Midbrain (tissue), 1 donor: ENCODE measurements around the gene C21orf58.
"Not testable (repeated sequence)": the region's sequence is repeated elsewhere in the genome, so short reads cannot be mapped to it uniquely, and the experiment has no call there.

Experiments used
- DNase-seq: peaks from one replicate; lab custom pipeline; 2025; lab: John Stamatoyannopoulos, UW

Gene C21orf58

DNA sequence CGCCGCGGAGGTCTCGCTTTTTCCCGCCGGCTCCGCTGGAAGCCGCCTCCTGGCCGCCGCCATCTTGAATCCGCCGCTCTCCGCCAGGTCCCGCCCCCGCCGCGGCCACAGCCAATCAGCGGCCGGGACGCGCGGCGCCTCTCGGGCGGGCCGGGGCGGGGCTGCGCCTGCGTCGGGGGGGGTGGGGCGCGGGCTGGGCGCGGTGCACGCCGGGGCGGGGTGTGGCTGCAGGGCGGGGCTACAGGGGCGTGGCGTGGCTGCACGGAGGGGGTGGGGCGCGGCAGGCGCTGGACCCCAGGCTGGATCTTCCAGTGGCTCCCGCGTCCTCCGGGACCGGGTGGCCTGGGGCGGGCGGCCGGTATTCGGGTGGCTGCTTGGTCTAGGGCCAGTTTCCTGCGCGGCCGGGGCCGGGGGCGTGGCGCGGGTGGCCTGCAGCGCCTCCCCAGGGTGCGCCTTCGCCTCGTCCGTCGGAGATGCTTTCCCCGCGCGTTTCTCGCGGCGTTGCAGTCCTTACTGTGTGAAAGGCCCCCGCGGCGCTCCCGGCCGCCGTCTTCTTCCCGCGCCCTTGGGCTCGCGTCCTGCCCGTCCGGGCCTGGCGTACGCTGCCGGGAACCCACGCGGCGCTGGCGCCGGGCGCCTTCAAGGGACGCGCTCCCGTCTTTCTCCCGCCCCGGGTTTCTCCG is 861 bp upstream of the C21orf58 start:
- DNase-seq, result peak; percentile 89

DNA sequence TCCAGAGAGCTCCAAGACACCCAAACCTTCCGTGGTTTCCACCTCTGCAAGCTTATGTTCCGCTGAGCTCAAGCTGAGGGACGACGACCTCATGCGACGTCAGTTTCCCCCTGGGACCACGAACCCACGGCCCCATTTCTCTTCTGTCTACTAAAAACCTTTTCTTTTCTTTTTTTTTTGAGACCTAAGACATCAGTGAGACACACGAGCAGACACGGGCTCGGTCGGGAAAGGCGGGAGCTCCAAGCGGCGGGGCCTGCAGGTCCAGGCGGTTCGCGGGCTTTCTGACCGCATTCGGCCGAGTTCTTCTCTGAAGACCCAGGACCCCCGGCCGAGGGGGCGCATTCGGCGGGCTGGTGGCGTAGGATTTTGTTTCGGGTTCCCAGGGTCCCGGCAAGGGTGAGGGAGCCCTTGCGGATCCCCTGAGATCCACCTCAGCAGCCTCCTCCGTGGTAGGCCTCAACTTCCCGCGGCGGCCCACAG is 402 bp downstream of the C21orf58 start:
- no peak for DNase-seq

DNA sequence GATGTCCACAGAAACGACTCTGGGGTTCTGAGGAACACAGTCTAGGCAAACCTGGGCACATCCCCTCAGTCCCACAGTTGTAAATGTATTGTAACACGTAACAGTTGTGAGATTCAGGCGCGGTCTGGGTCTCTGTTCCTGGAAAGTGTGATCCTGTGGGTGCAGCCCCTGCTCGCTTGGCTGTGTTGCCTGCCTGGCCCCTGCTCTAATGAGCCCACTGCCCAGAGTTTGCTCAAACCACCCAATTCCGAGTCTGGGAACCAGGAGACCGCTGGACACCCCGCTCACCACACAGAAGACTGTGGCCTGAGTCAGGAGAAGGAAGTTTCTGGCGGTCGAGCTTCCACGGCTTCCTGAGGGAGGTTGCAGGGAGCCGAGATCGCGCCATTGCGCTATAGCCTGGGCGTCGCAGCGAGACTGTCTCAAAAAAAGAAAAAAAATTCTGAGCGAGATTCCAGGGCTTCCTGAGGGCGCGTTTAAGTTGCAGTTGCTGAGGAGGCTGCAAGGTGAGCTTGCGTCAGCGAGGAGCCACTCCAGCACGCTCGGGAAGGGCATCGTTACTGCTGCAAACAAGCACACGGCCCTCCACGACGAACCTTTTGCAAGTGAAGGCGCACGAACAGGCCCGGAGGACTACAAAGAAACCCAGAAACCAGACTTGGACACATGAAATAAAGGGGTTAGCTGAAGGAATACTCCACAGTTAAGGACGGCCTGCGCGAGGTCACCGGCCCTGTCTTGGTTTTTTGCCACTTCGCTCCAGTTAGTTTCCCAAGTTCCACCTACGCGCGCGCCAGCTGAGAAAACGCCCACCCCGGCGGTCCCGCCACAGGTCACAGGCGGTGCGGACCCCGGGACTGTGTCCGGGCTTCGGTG is 1.1 kb downstream of the C21orf58 start:
- DNase-seq, result no peak

DNA sequence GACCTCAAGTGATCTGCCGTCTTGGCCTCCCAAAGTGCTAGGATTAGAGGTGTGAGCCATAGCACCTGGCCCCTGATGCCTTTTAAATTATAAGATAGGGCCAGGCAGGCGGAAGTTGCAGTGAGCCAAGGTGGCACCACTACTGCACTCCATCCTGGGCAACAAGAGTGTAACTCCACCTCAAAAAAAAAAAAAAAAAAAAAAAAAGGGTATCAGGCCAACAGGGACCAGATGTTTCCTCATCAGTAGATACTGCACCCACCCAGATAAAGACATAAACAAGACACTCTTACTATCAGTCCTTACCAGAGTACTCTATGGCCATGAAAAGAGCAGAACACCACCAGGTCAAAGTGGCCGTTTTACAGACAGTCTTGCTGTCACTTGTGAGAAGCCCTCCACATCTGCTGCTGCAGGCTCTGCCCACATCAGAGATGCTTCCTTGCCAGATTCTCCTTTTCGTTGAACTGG is 3.3 kb downstream of the C21orf58 start:
- DNase-seq, result no peak

DNA sequence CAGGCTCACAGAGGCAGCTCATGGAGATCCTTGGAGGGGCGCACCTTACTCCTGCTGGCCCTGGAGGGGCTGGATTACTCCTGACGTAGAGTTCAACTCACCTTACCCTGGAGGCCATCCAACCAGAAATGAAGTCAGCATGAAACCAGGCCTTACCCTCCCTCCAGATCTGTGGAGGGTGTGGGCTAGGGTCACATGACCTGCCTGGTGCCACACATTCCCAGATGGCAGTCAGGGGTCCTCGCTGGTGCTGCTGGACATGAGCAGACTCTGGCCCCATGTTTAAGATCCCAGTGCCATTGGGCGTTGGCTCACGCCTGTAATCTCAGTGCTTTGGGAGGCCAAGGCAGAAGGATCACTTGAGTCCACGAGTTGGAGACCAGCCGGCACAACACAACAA is 4.5 kb downstream of the C21orf58 start:
- no peak for DNase-seq

DNA sequence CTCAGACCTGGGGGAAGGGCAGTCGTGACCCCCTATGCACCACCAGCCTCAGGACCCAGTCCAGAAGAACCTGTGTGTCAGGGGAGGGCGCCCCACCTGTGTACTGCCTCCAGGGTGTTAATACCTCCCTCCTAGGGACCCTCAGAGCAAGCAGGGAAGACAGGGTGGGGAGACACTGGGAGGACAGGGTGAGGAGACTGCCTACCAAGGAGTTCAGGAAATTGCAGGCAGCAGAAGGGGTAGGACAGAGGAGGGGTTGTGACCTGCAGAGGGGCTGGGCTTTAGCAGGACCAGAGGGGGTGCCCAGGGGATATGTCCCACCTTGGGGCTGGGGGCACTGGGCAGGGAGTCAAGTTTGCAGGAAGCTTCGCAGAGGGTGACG is 5.2 kb downstream of the C21orf58 start:
- no peak for DNase-seq

DNA sequence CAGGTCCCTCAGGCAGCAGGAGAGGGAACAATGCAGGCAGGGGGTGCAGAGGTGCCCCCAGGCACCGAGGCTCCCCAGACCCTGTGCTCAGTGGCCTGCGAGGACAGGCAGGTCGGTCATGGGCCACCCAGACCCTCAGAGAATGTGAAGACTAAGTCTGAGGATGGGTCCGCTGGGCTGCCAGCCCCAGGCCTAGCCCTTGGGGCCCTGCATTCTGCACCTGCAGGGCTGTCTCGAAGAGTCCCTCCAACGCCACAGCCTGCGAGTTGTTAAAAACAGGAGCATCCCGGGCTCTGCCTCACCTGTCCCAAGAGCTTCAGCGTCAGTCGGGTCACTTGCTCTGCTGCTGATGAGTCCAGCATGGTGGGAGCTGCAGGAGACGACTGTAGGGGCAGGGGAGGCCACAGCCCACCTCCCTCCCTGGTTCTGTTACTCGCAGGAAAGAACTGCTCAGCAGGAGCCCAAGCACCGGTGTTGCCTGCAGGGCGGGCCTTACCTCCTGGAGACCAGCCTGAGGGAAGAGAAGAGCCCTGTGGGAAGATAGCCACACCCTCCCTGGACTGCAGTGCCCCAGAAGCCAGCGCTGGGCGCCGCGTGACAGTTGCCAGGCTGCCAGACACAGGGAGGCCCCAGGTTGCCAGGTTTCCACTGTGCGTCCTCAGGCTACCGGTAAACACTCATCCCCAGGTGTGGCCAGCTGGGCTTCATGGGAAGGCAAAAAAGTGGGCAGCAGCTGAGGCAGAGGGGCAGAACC is 5.8 kb downstream of the C21orf58 start:
- no peak for DNase-seq

DNA sequence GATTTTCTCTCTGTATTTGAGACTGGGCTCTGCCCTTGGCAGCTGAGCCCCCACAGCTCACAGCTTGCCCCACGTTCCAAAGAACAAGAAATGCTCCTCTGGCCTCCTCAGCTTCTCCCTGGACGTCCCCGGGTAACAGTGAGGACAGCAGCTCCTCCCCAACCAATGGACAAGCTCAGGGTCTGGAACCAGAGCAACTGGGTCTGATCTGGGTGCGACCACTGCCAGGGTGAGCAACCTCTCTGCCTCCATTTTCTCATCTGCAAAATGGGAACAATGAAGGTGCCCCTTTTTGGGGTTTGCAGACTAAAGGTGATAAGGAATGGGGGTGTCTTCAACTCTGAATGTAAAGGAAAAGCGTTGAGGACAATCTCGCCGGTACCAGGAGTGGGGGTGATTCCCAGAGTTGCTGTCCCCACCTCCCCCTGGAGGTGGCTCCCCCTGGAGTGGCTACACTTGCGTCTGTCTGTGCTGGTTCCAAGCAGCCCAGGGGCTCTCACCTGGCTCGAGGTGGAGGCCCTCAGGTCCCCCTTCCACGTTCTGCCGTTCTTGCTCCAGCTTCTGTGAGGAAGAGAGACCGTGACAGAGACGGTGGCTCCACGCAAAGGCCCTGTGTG is 6.9 kb downstream of the C21orf58 start:
- DNase-seq, result no peak

DNA sequence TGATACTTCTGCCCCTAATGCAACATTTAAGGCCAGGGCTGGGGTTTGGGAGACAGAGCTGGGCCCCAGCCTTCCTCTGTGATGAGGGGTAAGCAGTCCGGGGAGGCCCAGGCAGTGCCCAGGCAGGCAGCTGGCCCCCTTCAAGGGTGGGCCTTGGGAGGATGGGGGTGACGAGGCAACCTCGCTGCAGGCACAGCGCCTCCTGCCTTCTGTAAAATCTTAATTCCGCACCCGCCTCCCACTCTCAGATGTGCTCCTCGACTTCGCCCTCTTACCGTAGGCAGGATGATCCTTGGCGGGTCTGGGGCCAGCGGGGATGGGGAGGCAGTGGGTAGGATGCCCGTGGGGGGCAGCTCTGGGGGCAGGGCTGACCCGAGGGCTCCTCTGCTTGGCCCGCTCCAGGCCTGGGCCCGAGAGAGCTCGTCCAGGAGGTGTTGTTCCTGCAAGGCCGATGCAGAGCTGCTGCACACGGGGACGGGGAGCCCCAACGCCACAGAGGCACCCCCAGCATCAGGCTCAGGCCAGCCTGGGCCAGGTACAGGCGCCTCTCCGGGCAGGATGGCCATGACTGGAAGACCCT is 9.1 kb downstream of the C21orf58 start:
- no peak for DNase-seq

DNA sequence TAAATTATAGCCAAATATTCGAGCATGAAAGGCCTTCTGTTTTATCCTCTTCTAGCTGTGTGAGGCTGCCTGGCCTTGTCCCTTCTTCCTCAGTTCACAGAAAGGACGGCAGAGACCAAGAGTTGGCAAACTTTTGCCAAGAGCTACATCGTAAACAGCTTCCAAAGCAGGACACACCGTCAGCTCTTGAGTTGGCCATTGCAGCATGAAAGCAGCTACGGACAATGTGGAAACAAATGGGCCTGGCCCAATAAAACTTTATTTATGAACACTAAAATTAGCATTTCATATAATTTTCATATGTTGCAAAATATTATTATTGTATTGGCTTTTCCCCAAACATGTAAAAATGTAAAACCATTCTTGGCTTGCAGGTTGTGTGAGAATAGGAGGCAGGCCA is 10.7 kb downstream of the C21orf58 start:
- no peak for DNase-seq

DNA sequence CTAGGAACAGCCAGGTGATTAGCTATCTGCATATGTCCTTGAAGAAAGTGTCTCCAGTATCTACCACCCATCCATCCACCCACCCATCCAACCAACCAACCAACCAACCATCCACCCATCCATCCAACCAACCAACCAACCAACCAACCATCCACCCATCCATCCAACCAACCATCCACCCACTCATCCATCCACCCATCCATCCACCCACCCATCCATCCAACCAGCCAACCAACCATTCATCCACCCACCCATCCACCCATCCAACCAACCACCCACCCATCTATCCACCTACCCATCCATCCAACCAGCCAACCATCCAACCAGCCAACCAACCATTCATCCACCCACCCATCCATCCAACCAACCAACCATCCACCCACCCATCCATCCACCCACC is 12.1 kb downstream of the C21orf58 start:
- no peak for DNase-seq

DNA sequence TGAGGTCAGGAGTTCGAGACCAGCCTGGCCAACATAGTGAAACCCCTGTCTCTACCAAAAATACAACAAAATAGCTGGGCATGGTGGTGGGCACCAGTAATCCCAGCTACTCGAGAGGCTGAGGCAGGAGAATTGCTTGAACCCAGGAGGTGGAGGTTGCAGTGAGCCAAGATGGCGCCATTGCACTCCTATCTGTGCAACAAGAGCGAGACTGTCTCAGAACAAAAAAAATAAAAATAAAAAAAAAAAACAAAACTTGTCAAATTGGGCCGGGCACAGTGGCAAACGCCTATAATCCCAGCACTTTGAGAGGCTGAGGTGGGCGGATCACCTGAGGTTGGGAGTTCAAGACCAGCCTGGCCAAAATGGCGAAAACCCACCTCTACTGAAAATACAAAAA is 13.4 kb downstream of the C21orf58 start:
- not testable (repeated sequence) for DNase-seq

DNA sequence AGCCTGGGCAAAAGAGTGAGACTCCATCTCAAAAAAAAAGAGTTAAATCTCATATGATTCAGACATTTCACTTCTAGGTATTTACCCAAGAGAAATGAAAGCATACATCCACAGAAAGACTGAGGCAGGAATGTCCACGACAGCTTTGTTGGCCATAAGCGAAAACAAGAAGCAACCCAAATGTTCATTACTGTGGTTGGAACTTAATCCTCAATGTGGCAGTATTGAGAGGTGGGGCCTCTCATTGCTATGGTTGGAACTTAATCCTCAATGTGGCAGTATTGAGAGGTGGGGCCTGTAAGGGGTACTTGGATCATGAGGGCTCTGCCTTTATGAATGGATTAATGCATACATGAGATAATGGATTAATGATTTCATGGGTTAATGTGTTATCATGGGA is 15.2 kb downstream of the C21orf58 start:
- no peak for DNase-seq

DNA sequence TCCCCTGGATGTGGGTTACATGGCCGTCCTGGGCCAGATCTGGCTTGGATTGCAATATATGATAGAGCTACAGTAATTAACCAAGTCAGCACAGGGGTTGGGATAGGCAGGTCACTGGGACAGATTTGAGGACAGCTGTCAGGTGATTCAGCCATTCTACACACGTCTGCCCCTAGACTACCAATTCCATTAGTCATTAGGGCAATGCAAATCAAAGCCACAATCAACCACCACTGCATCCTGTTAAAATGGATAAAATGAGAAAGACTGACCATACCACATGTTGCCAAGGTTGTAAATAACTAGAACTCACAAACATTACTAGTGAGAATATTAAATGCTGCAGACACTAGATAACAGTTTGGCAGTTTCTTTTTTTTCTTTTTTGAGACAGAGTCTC is 16.0 kb downstream of the C21orf58 start:
- no peak for DNase-seq

DNA sequence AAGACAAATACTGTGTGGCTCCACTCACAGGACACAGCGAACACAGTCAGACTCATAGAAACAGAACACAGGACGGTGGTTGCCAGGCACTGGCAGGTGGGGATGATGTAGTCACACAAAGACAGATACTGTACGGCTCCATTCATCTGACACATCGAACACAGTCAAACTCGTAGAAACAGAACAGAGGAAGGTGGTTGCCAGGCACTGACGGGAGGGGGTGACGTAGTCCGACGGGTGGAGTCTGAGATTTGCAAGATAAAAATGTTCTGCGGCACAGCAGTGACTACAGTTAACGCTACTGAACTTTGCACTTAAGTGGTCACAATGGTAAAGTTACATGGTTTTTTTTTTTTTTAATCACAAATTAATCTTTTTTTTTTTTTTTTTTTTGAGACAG is 18.7 kb downstream of the C21orf58 start:
- DNase-seq, result no peak

DNA sequence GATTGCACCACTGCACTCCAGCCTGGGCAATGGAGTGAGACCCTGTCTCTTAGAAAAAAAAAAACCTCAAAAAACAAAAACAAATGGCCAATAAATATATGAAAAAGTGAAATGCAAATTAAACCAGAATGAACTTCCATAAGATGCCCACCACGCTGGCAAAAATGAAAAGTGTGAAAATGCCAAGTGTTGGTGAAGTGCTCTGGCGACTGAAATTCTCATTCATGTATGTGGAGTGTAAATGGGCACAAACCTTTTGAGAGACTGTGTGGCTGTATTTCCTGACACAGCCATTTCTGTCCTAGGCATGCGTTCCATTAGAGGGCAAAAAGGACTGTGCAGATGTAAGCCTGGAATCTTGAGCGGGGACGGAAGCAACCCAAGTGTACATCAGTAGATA is 19.2 kb downstream of the C21orf58 start:
- no peak for DNase-seq

DNA sequence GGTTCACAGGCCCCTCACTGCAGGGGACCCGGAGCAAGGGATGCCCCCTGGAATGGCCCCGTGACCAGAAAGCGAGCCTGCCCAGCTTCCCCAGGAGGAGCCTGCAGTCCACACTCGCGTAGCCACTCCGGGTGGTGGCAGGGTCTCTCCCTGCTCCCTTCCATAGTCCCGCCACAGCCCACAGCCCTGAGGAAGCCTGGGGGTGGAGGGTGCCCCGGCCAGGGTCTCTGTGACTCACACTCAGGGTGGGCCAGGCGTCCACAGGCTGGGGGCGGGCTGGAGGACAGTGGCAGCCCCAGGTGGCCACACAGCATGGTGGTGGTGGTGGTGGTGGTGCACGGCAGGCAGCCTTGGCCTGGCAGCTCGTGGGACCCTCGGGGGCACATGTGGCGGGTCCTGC is 21.9 kb downstream of the C21orf58 start:
- DNase-seq, result no peak

DNA sequence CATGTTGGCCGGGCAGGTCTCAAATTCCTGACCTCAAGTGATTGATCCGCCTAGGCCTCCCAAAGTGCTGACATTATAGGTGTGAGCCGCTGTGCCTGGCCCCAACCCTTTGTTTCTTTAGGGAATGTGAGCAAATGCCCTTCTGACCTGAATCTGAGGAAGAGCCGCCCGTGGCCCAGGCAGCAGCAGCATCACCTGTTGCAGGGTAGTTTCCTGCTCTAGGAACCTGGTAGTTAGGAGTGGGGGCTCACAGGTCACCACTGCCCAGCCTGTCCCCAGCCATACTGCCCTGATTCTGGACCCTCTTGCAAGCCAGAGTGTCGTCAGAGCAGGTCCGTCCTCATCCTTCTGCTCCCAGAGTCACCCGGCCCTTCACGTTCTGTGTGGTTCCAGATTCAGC is 24.5 kb downstream of the C21orf58 start:
- DNase-seq, result no peak

DNA sequence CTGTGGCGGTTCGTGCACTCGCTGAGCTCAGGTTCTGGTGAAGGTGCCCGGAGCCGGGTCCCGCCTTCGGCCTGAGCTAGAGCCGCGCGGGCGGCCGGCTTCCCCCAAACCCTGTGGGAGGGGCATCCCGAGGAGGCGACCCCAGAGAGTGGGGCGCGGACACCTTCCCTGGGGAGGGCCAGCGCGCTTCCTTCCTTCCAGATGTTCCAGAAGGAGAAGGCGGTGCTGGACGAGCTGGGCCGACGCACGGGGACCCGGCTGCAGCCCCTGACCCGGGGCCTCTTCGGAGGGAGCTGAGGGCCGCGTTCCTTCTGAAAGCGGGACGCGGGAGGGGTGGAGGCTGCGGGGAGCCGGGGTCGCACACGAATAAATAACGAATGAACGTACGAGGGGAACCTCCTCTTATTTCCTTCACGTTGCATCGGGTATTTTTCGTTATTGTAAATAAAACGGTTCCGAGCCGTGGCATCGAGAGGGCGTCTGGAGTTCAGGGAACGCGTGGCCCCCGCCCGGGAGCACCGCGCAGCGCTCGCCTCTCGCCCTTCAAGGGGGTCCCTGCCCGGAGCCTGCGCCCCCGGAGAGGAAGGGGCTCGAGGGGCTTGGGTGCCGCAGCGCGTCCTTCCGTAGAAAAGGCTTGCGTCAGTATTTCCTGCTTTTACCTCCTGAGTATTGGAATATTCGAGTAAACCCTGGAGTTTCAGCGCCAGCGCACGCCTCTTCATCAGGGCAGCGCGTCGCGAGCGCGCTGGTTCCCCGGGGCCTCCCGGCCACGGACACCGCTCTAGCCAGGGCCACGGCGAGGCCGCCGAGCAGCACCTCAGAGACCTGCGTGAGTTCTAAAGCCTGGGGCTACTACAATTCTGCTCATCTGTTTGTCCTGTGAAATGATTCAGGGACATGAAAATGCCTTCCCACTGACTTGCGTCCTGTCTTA is 26.1 kb downstream of the C21orf58 start:
- DNase-seq, result no peak

DNA sequence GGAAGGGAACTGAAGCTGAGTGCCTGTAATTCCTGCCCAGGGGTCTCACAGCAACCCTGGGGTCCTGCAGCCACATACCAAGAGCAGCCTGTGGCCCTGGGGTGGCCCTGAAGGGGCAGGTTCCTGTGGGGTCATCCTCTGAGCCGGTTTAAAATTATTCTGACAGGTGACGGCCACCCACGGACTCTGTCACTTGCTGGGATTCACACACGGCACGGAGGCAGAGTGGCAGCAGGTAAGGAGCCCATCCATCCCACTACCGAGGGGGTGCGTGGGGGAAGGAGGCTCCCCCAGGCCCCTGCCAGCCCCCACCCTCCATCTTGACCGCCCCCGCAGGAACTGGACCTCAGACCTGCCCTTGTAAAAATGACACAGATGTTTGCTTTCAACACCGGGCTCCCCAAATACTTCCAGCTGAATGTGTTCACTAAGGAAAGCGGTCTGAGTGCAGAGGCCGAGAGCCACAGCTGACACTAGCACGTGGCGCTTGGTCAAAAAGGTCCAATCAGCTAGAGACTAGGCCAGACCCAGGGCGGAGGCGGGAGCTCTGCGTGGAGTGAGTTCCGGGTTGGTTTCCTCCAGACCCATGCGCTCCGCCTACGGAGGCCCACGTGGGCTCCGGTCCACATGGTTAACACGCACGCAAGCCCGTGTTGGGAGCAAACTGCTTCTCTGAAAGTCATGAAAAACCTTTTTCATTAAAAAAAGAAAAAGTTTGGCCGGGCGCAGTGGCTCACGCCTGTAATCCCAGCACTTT is 27.5 kb downstream of the C21orf58 start:
- DNase-seq, result no peak
